Mesodermal cell (in vitro differentiated cells): ENCODE data around the gene NEO1.

Source experiments
- H3K27ac ChIP-seq: 2 replicates; pipeline ENCODE4 v1.7.0; 2013; ENCODE audit warnings: mild to moderate bottlenecking, low read depth, low read length, moderate library complexity; ENCODE audit not compliant: severe bottlenecking
- H3K36me3 ChIP-seq: 2 replicates; pipeline ENCODE4 v1.7.1; 2013; ENCODE audit warnings: mild to moderate bottlenecking, low read length, moderate library complexity; ENCODE audit not compliant: control insufficient read depth, insufficient read depth
- H3K4me1 ChIP-seq: one replicate; pipeline ENCODE4 v1.7.1; 2013; ENCODE audit warnings: mild to moderate bottlenecking, low read length; ENCODE audit not compliant: insufficient read depth, control insufficient read depth, poor library complexity, severe bottlenecking
- H3K4me3 ChIP-seq: 2 replicates; pipeline ENCODE4 v1.7.0; 2013; ENCODE audit warnings: low read length, control low read depth, mild to moderate bottlenecking; ENCODE audit not compliant: insufficient read depth, poor library complexity, severe bottlenecking; ENCODE audit errors: extremely low read depth
- H3K9me3 ChIP-seq: 2 replicates; pipeline ENCODE4 v1.7.1; 2013; ENCODE audit warnings: mild to moderate bottlenecking, low read length, moderate library complexity; ENCODE audit not compliant: control insufficient read depth
- WGBS, 2 experiments: methylation state at CpG; one replicate each; pipeline ENCODE4 v1.1.5; 2013; ENCODE audit warnings: missing lambda C conversion rate in 2 of 2; ENCODE audit not compliant: insufficient coverage in 2 of 2; 5-methylcytosine and 5-hydroxymethylcytosine counted together

NEO1 gene

GRCh38 chr15:73033611-73034010 lies 18.7 kb upstream of the NEO1 start:
- Histone ChIP-seq H3K4me3 (no peak overlapping the region), H3K4me1 (no peaks in the 10 kb centered on the region), H3K9me3 (no peaks in the 10 kb centered on the region), H3K27ac (no peak overlapping the region), H3K36me3 (no peaks in the 10 kb centered on the region)
- 94% methylated on average over 4 of the region's 5 CpGs; no CpG with 5 or more reads in 1 of the 2 experiments for WGBS, 2 experiments

GRCh38 chr15:73034221-73034620 lies 18.0 kb upstream of the NEO1 start:
- no peaks in the 10 kb centered on the region for H3K36me3 ChIP-seq
- no peaks in the 10 kb centered on the region for H3K4me1 ChIP-seq
- no peak overlapping the region for H3K27ac ChIP-seq
- no CpG with 5 or more reads among the region's 1 CpG for WGBS, 2 experiments
- H3K9me3 ChIP-seq = no peaks in the 10 kb centered on the region
- no peak overlapping the region for H3K4me3 ChIP-seq

- WGBS, 2 experiments = 83% methylated on average over 1 of the region's 2 CpGs; no CpG with 5 or more reads in 1 of the 2 experiments
- Histone ChIP-seq H3K4me3 (no peak overlapping the region), H3K36me3 (no peaks in the 10 kb centered on the region), H3K27ac (no peak overlapping the region), H3K9me3 (no peaks in the 10 kb centered on the region), H3K4me1 (no peaks in the 10 kb centered on the region)
These were observed 17.0 kb upstream of the NEO1 start for GRCh38 chr15:73035221-73035620.

GRCh38 chr15:73038220-73038619 lies 14.0 kb upstream of the NEO1 start:
- 100% methylated on average over 1 of the region's 4 CpGs for WGBS, 2 experiments
- Histone ChIP-seq H3K9me3 (peaks cover 5% of the 10 kb centered on the region), H3K4me1 (no peaks in the 10 kb centered on the region), H3K27ac (no peak overlapping the region), H3K4me3 (no peak overlapping the region), H3K36me3 (no peaks in the 10 kb centered on the region)

- Histone ChIP-seq H3K36me3 (no peaks in the 10 kb centered on the region), H3K4me1 (peaks cover 25% of the 10 kb centered on the region), H3K9me3 (peaks cover 5% of the 10 kb centered on the region), H3K27ac (no peak overlapping the region), H3K4me3 (no peak overlapping the region)
- 86 to 93% methylated on average over 5 of the region's 5 CpGs for WGBS, 2 experiments
These were observed 6.2 kb upstream of the NEO1 start for GRCh38 chr15:73046073-73046472.

- Histone ChIP-seq H3K4me1 (peaks cover 26% of the 10 kb centered on the region), H3K27ac (no peak overlapping the region), H3K36me3 (no peaks in the 10 kb centered on the region), H3K4me3 (no peak overlapping the region), H3K9me3 (no peaks in the 10 kb centered on the region)
- 78 to 94% methylated on average over 2 to 3 of the region's 6 CpGs for WGBS, 2 experiments
These were observed 4.4 kb upstream of the NEO1 start for GRCh38 chr15:73047882-73048281.

GRCh38 chr15:73048624-73049295 lies 3.5 kb upstream of the NEO1 start:
- H3K4me1 ChIP-seq = peaks cover 26% of the 10 kb centered on the region
- H3K36me3 ChIP-seq = no peaks in the 10 kb centered on the region
- no peaks in the 10 kb centered on the region for H3K9me3 ChIP-seq
- 29 to 55% methylated on average over 2 to 3 of the region's 3 CpGs for WGBS, 2 experiments
- peak overlapping the region; percentile 69 for H3K27ac ChIP-seq
- H3K4me3 ChIP-seq = no peak overlapping the region

GRCh38 chr15:73049564-73050215 lies 2.6 kb upstream of the NEO1 start:
- H3K4me3 ChIP-seq = no peak overlapping the region
- 75 to 100% methylated on average over 1 of the region's 4 CpGs for WGBS, 2 experiments
- H3K27ac ChIP-seq = peak overlapping the region; percentile 69
- peaks cover 26% of the 10 kb centered on the region for H3K4me1 ChIP-seq
- no peaks in the 10 kb centered on the region for H3K36me3 ChIP-seq
- H3K9me3 ChIP-seq = no peaks in the 10 kb centered on the region

GRCh38 chr15:73050561-73051295 lies 1.5 kb upstream of the NEO1 start:
- peak overlapping the region; percentile 71 for H3K4me3 ChIP-seq
- no peaks in the 10 kb centered on the region for H3K36me3 ChIP-seq
- H3K9me3 ChIP-seq = no peaks in the 10 kb centered on the region
- peak overlapping the region; percentile 87 for H3K27ac ChIP-seq
- peaks cover 26% of the 10 kb centered on the region for H3K4me1 ChIP-seq
- 57% methylated on average over 3 of the region's 10 CpGs; no CpG with 5 or more reads in 1 of the 2 experiments for WGBS, 2 experiments

GRCh38 chr15:73051391-73051806 lies 864 bp upstream of the NEO1 start:
- 0 to 1% methylated on average over 26 to 36 of the region's 42 CpGs for WGBS, 2 experiments
- no peaks in the 10 kb centered on the region for H3K9me3 ChIP-seq

More at GRCh38 chr15:73051391-73051806, 864 bp upstream of the NEO1 start:
- Histone ChIP-seq H3K36me3 (no peaks in the 10 kb centered on the region), H3K4me1 (peaks cover 26% of the 10 kb centered on the region), H3K27ac (peak overlapping the region; percentile 87), H3K4me3 (peak overlapping the region; percentile 71)
